ENCODE data around the gene PGR.

Gene PGR

DNA sequence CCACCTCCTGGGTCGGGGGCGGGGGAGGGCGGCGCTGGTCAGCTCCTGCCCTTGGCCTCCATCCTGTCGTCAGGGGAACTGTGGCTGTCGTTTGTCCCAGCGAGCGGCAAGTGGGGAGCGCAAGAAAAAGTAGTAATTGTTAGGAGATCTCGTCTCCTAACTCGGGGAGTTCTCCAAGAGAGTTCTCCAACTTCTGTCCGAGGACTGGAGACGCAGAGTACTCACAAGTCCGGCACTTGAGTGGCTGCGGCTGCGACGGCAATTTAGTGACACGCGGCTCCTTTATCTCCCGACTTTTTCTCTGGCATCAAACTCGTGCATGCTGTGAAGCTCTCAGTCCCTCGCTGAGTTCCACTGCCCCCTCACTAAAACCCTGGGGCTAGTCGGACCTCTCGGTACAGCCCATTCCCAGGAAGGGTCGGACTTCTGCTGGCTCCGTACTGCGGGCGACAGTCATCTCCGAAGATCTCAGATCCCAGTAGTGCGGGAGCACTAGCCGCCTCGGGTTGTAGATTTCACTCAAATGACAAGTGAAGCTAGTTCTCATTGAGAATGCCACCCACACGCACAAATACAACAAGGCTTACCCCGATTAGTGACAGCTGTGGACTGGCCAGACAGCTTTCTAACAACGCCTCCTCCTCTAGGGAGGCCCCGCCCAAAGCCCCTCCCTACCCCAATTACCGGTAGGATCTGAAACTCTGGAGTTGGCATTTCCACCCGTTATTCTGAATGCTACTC, at the start of gene PGR:
Gene PGR, minus strand, starts transcription at position 611 of the 741 bp plus-strand sequence. CDS start 743 bp downstream, outside the sequence.
- DNase-seq, result no peak

DNA sequence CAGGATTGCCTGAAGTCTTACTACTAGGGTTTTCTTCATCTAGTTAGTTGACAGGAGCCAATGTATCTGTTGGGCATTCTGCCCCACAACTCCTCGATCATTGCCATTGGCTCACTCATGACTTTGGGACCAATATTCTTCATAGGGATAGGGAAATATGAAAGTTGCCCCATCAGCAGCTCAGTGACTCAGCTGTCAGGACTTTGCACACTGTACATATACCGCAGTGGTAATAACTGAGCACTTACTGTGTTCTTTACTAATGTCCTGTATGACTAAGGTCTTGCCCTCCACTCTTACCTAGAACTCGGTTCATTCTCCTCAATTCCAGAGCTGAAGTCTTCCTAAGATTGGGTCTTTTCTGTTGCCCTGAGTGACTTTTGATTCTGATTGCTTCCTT, 46.8 kb upstream of the PGR start:
- no peak for DNase-seq

DNA sequence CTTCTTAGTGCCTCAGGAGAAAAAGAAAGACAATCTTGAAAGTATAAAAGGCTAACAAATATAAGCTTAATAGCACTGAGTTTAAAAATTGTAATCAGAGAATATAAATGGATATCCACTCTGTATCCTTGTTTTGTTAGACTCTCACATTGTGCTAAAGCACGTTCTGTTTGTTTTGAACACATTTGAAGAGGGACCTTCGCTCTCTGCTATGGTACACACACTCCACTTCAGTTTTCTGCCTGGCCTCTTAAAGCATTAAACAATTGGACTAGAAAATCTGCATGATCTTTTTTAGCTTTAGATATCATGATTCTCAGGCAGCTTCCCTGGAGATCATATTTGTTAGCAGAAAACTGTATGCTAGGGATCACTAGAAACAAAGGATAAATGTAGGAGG, 40.3 kb upstream of the PGR start:
- no peak for DNase-seq

DNA sequence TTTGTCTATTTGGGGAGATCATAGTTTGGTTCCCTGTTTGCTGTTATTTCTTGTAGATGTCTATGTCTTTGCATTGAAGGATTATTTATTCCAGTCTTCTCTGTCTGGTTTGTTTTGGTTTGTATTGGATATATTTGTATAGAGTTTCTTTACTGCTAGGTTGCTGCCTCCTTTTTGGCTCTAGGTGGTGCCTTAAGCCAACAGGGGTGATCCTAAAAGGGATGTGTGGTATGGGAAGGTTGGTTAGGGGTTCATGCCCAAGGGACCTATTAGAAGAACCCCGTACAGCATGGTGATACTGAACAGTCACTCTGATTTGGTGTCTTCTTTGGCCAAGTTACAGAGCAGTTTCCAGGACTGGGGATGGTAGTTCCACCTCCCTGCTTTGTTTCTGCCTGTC, 36.4 kb upstream of the PGR start:
- no peak for DNase-seq

DNA sequence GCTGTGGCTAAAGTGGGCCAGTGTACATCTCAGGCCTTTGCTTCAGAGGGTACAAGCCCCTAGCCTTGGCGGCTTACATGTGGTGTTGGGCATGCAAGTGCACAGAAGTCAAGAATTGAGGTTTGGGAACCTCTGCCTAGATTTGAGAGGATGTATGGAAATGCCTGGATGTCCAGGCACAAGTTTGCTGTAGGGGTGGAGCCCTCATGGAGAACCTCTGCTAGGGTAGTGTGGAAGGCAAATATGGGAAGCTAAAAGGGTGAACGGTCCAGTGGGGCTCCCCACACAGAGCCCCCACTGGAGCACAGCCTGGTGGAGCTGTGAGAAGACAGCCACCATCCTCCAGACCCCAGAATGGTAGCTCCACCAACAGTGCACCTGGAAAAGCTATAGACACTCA, 28.5 kb upstream of the PGR start:
- DNase-seq, result no peak

DNA sequence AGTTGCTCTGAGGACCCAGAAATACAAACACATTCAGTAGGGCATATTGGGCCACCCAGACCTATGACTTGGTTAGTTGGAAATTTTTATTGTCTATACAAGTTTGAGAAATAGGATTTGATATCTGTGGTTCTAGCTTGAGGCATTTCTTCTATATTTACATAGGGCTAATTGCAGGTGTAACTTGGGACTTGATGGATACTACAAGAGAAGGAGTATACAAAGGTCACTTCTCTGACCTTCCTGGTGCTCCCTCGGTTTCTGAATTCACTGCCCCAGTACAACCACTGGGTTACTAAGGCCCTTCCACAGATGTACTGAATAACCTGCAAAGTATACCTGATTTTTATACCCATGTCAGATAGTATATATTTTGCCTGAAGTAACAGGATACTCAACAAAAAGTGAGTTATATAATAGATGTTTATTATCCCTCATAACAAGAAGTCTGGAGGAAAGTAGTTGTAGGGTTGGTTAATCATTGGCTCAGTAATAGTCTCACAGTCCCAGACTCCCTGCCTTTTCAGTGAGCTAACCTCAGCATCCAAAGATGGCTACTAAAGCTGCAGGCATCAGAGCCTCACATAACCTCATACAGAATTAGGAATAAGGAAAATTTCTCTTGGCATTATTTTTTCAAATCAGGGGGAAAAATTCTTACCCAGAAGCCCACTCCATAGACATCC, 8.8 kb upstream of the PGR start:
- no peak for DNase-seq

DNA sequence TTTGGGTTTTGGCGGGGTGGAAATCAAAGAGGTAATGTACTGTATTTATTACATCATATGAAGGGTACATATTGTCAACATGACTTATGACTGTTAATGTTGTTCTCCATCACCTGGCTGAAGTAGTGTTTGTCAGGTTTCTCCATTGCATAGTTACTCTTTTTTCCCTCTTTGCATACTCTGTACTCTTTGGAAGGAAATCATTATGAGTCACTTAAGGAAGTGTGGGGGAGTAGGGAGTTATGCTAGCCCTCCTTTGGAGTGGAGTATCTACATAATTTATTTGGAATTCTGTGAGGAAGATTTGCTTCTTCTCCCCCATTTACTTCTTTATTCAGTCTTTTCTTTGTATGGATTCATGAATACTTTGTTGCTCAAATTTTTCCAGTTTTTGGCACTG, 3.6 kb upstream of the PGR start:
- no peak for DNase-seq

DNA sequence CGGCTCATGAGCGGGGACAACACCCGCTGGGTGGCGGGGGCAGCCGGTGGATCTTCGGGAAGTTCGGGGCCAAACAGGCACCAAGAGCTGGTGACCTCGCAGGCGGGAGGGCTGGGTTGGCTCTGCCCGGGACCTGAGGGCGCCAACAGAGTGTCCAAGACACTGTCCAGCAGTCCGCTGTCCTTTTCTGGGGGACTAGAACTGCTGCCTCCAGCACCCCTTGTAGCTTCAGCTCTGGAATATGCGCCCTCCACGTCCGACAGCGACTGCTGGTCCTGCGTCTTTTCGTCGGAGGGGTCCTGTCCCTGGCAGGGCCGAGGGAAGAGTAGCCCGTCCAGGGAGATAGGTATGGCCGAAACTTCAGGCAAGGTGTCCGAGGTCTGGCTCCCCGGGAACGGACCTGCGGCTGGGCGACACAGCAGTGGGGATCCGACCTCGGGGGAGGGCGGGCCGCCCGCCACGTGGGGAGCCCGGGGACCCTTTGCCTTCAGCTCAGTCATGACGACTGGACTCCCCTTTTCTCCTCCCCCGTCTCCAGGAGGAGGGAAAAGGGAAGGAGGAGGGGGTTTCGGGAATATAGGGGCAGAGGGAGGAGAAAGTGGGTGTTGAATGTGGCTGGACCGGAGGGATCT, 926 bp downstream of the PGR start:
- DNase-seq, result no peak

DNA sequence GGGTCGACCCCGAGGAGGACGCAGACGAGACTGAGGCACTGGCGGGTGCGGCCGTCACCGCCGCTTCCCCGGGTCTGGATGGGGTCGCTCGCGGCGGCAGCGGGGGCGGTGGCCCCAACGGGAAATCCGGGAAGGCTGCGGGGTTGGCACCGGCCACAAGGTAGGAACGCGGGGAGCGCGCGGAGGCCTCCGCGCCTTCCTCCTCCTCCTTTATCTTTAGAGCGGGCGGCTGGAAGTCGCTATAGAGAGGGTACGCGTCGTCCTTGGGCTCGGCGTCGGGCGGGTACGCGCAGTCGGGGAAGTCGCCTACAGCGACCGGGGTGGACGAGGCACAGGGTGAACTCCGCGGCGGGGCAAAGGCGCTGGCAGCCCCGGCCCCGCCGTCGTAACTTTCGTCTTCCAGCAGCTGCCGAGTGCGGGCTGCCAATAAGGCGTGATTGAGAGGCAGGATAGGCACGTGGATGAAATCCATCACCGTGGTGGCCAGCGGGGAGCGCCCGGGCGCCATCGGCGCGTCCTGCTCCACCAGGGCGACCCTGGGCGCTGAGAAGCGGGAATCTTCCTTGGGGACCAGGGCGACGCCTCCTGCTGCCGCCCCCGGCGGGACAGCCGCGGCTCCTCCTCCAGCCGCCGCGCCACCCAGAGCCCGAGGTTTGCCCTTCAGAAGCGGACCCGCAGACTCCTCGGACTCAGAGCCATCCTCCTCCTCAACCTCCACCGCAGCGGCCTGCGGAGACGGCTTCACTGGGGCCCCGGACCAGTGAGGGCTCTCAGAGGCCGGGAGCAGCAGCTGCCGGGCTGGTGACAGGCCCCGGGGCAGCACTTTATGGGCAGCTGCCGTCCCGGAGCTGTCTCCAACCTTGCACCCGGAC, 1.7 kb downstream of the PGR start:
- no peak for DNase-seq

DNA sequence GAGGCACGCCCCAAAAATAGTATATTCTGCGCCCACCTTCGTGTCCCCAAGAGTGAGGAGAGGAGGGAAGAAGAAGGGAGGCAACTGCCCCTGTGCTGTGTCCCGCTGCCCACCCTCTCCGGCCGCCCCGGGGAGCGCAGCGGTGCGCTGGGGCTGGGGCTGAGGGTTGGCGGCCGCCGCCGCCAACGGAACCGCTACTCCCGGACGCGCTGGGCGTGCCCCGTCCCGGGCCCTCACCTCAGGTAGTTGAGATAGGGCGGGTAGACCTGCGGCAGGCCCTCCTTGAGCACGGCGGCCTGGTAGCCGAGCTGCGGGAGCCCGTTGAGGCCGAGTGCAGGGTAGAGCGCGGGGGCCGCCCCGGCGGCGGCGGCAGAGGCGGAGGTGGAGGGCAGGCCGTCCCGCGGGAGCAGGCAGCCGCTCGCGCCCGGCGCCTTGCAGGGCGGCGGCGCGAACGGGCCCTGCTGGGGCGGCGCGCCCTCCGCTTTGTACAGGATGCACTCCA, 2.4 kb downstream of the PGR start:
- DNase-seq, result no peak

DNA sequence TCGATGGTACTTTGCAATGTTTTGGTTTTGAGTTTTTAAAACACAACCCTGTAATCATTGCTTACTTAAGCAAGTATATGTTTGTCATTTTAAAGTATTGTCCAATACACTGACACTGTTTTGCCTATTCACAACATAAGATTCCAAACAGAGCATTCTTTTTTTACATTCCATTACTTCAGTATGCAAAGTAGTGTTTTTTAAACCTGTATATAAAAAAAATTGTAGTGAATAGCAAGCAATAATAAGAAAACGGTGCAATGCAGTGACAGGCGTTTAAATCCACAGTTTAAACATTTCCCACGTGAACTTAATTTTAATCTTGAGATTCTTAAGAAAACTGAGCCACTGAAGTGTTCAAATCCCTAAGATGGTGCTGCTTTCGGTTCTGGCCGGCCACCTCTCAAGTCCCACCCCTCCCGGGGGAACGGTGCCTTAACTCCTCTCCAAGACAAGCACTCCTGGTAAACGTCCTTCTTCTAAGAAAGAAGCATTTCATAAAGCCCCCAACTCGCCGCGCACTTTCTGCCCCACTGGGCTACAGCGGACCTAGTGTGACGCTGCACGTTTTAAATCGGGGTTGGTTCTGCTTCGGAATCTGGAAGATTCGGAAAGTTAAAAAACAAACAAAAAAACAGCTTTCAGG, 2.9 kb downstream of the PGR start:
- DNase-seq, result no peak

DNA sequence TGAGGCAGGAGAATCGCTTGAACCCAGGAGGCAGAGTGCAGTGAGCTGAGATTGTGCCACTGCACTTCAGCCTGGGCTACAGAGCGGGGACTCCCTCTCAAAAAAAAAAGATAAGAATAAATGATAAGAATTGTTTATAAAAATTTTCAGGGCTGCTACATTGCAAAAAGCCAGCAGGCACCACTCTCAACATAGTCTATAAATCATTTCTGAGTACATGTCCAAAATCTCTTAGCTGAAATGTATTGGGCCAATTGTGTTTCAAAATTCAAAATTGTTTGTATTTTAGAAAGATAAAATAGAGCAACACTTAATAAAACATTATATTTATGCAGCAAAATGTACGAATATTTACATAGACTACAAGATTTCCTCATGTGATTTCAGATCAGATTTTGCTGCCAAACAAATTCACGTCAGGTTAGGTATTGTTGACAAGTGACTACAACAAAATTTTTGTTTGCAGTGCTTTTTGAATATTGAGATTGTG, 13.9 kb downstream of the PGR start:
- no peak for DNase-seq

DNA sequence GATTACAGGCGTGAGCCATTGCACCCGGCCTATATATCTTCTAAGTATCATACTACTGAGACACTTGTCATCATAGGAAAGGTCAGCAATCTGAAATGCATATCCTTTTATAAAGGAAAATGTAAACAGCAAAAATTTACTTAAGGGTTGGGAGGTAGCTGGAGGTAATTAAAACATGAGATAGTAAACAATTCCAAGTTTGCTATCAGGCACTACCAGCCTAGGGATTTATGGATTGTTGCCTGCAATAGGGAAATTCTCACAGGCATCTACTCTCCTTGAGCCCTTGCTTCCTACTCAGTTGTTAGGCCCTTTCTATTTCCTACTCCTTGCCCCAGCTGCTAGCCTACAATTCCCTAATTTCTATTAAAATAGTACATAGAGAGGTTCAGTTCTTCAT, 16.1 kb downstream of the PGR start:
- no peak for DNase-seq

DNA sequence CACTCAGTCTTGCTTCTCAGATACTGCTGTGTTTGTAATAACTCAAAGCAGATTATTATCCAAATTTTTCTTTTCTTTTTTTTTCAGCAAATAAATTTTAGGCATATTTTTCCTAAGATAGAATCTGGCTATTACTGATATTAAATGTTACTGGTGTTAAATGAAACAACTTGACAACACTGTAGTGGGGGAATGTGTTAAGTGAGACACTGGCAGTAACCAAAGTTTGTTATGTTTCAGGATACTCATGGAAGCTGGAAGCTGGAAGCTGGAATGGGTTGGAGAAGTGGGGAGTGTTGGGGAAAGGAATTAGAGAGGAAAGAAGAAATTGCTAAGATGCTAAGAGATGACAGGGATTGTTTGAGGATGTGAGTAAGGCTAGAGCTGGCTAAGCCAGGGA, 24.9 kb downstream of the PGR start:
- no peak for DNase-seq

DNA sequence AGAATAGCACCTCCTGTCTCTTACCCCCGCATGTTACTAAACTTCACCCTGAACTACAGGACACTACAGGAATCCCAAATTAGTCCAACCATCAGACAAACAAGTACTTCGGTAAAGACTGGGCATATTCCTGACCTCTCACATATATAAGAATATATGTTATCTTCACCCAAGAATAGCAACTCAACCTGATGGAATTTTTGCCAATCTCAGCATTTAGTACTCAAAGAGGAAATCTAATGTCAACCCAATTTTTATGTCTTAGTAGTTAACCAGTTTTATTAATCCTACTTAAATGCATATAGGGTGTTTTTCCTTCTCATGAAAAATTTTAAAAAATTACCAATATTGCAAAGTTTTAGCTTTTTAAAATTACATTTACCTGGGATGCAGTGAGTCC, 26.2 kb downstream of the PGR start:
- no peak for DNase-seq

DNA sequence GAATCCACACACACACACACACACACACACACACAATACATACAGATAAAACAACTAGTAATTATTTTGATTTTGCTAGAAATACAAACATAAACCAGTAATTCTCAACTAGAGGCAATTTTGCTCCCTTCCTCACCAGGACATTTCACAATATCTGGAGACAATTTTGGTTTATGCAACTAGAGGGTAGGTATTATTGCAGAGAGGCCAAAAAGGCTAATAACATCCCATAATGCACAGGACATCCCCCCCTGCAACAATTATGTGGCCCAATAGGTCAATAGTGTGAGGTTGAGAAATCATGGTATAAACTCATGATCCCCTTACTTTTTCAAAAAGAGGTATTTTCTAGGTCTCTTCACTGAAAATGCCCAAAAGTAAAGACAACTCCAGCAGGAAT, 29.0 kb downstream of the PGR start:
- DNase-seq, result no peak

DNA sequence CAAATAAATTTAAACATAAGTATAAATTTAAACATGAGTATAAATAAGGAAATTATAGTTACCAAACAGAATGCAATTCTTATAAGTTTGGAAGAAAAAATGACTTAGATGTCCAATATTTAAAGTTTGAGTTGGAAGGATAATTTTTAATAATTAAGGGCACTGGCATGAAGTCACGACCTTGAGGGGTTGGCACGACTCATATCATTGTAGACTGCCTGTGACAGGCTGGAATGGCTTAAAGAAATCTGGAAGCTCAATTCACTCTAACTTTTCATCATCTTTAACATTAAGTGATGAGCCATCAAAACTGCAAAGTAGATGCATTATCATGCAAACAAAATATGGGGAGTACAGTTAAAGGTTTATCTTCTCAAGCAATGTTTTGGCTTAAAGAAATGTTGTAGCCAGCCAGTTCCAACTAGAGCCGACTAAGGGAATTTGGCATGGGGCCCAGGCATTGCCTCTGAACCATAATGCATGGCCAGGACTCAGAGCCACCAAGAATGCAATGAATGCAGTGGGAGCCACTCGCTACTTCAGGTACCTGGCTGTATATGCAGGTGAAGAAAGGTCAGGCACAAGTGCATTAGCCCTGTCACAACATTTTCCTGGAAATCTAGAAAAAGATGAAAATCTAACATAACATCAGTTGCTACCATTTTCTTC, 33.4 kb downstream of the PGR start:
- no peak for DNase-seq

DNA sequence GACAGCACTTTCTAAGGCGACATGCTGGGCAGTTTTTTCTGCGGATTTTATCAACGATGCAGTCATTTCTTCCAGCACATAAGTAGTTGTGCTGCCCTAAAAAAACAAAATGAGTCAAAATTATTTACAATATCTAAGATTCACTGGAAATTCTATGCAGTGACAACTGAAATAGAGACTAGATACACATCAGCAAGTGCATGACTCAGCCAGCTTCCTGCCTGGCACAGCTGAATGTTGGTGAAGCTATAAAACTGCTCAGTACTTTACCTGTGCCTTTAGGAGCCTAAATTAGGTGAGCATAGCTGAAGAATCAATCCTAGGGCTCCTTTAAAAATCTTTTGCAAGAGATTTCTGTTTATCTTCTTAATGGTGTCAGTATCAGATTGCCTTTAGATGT, 37.8 kb downstream of the PGR start:
- no peak for DNase-seq

DNA sequence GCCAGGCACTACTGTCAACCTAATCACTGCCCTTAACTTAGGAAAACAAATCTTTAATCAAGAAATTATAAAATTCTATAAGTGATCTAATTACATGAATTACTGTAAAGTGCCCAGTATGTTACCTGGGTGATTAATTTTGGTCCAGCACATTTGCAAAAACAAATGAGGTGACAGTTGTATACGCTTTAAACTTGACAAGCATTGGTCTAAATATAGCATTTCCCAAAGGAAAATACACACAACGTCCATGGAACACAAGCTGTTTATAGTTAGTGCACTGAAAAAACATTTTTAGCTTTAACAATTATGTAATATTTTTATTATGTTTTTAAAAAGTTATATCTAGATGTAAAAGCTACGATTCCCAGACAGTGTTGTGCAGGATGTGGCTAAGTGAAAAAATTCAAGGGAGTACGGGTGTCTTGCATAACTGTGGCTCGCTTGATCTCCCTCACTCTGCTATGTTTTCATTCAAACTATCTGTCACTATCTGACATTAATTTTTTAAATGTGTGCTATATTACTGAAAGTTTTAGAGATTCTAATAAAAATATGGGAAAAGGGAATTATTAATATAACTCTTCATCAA, 38.8 kb downstream of the PGR start:
- no peak for DNase-seq

DNA sequence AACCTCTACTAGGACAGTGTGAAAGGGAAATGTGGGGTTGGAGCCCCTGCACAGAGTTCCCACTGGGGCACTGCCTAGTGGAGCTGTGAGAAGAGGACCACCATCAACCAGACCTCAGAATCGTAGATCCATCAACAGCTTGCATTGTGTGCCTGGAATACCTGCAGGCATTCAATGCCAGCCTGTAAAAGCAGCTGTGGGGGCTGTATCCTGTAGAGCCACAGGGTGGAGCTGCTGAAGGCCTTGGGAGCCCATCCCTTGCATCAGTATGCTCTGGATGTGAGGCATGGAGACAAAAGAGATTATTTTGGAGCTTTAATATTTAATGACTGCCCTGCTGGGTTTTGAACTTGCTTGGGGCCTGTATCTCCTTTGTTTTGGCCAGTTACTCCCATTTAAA, 46.3 kb downstream of the PGR start:
- no peak for DNase-seq

DNA sequence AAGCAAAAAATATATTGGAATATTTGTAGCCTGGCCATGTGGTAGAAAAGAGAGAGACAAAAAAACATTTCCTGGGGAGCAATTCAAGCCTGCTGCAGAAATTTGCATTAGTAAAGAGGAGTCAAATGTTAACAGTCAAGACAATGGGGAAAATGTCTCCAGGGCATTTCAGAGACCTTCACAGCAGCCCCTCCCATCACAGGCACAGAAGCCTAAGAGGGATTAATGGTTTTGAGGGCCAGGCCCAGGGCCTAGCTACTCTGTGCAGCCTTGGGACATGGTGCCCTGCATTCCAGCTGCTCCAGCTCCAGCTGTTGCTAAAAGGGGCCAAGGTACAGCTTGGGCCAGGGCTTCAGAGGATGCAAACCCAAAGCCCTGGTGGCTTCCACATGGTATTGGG, 46.8 kb downstream of the PGR start:
- DNase-seq, result no peak
